GM06990 (cell line): Measurements from ENCODE around the gene LDB3.

ENCODE experiments used
- DNase-seq: peaks from one replicate; pipeline ENCODE4 v3.0.0-alpha.2; 2011; ENCODE audit not compliant: insufficient read length; ENCODE audit errors: extremely low read depth
- H3K27me3 ChIP-seq: replicated peaks from 2 replicates; pipeline ENCODE4 v1.6.0; 2011; ENCODE audit warnings: low read length; ENCODE audit not compliant: control insufficient read depth, insufficient read depth
- H3K36me3 ChIP-seq: 2 replicates; pipeline ENCODE4 v1.5.1; 2011; ENCODE audit warnings: low read length; ENCODE audit not compliant: control insufficient read depth, insufficient read depth
- H3K4me3 ChIP-seq: replicated peaks from 2 replicates; pipeline ENCODE4 v1.5.1; 2011; ENCODE audit warnings: low read depth, mild to moderate bottlenecking, control low read depth, low read length
- TF ChIP-seq, protein P1 (sequence below): IDR thresholded peaks from 2 replicates; pipeline ENCODE4 v1.5.1; 2011; ENCODE audit warnings: low read length, control low read depth, mild to moderate bottlenecking, inconsistent platforms; ENCODE audit not compliant: insufficient read depth, poor library complexity, severe bottlenecking

LDB3 gene

GRCh38 chr10:86779220-86780017, 111.1 kb downstream of the LDB3 start:
- no peaks in the 10 kb centered on the region for H3K27me3 ChIP-seq
- no peaks in the 10 kb centered on the region for H3K36me3 ChIP-seq
- no peak overlapping the region for H3K4me3 ChIP-seq
- DNase-seq, result no peak
- TF ChIP-seq, protein P1, sequence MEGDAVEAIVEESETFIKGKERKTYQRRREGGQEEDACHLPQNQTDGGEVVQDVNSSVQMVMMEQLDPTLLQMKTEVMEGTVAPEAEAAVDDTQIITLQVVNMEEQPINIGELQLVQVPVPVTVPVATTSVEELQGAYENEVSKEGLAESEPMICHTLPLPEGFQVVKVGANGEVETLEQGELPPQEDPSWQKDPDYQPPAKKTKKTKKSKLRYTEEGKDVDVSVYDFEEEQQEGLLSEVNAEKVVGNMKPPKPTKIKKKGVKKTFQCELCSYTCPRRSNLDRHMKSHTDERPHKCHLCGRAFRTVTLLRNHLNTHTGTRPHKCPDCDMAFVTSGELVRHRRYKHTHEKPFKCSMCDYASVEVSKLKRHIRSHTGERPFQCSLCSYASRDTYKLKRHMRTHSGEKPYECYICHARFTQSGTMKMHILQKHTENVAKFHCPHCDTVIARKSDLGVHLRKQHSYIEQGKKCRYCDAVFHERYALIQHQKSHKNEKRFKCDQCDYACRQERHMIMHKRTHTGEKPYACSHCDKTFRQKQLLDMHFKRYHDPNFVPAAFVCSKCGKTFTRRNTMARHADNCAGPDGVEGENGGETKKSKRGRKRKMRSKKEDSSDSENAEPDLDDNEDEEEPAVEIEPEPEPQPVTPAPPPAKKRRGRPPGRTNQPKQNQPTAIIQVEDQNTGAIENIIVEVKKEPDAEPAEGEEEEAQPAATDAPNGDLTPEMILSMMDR, result no peak

DNA sequence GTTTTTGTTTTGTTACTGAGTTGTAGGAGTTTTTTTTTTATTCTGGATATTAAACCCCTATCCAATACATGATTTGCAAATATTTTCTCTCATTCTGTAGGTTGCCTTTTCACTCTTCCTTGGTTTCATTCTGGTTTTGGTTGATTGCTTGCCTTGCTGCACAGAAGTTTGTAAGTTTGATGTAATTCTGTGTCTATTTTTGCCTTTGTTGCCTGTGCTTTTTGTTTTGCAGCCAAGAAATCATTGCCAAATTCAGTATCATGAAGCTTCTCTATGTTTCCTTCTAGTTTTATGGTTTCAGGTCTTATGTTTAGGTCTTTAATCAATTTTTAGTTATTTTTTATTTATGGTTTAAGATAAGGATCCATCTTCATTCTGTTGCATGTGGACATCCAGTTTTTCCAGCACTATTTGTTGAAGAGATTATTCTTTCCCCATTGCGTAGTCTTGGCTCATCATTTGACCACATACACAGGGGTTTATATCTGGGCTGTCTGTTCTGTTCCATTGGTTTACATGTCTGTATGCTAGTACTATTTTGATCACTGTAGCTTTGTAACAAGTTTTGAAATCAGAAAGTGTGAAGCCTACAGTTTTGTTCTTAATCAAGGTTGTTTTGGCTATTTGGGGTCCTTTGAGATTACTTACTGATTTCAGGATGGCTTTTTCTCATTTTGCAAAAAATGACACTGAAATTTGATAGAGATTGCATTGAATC, 114.5 kb downstream of the LDB3 start:
- no peaks in the 10 kb centered on the region; the same call in 1 of the 2 replicates for H3K36me3 ChIP-seq
- TF ChIP-seq, protein P1, result no peak
- no peak overlapping the region; the same call in 1 of the 2 replicates for H3K4me3 ChIP-seq
- peak; percentile 66 for DNase-seq
- H3K27me3 ChIP-seq, result no peaks in the 10 kb centered on the region

- TF ChIP-seq, protein P1, result no peak
- no peak for DNase-seq
- no peak overlapping the region for H3K4me3 ChIP-seq
- H3K36me3 ChIP-seq, result no peaks in the 10 kb centered on the region; the same call in 1 of the 2 replicates
- H3K27me3 ChIP-seq, result no peaks in the 10 kb centered on the region
Measured at GRCh38 chr10:86785037-86785436, 116.7 kb downstream of the LDB3 start.
